MM.1S (cell line): ENCODE data around the gene TTF1.

Source experiments
- DNase-seq: peaks from one replicate; pipeline ENCODE4 v3.0.0-alpha.2; 2015
- H2AFZ ChIP-seq: fragments of 300-600 bp; sonication (generic); 2 replicates; pipeline ENCODE4 v1.6.0; 2016; ENCODE audit warnings: antibody characterized with exemption, low read length
- H3F3A ChIP-seq: fragments of 300-600 bp; sonication (generic); 2 replicates; pipeline ENCODE4 v1.6.1; 2016; ENCODE audit warnings: mild to moderate bottlenecking, antibody characterized with exemption, low read length, moderate library complexity, mixed read lengths; ENCODE audit not compliant: insufficient read depth
- H3K27ac ChIP-seq: fragments of 300-600 bp; sonication (generic); 2 replicates; pipeline ENCODE4 v1.5.1; 2016; ENCODE audit warnings: mild to moderate bottlenecking, low read length
- H3K27me3 ChIP-seq: fragments of 300-600 bp; sonication (generic); replicated peaks from 2 replicates; pipeline ENCODE4 v1.6.0; 2016; ENCODE audit warnings: low read length; ENCODE audit not compliant: insufficient read depth
- H3K36me3 ChIP-seq: fragments of 300-600 bp; sonication (generic); replicated peaks from 2 replicates; pipeline ENCODE4 v1.6.1; 2016; ENCODE audit warnings: mild to moderate bottlenecking, low read length, mixed read lengths; ENCODE audit not compliant: insufficient read depth
- H3K4me1 ChIP-seq: fragments of 300-600 bp; sonication (generic); 2 replicates; pipeline ENCODE4 v1.6.1; 2016; ENCODE audit warnings: low read length, mixed read lengths
- H3K4me2 ChIP-seq: fragments of 300-600 bp; sonication (generic); 2 replicates; pipeline ENCODE4 v1.6.0; 2016; ENCODE audit warnings: low read depth, low read length
- H3K4me3 ChIP-seq: fragments of 300-600 bp; sonication (generic); 2 replicates; pipeline ENCODE4 v1.5.1; 2016; ENCODE audit warnings: low read length, mixed read lengths
- H3K79me2 ChIP-seq: fragments of 300-600 bp; sonication (generic); 2 replicates; pipeline ENCODE4 v1.6.1; 2016; ENCODE audit warnings: mixed run types, low read length, mixed read lengths
- H3K9ac ChIP-seq: fragments of 300-600 bp; sonication (generic); 2 replicates; pipeline ENCODE4 v1.6.1; 2016; ENCODE audit warnings: low read length, mixed read lengths
- H3K9me2 ChIP-seq: fragments of 300-600 bp; sonication (generic); replicated peaks from 2 replicates; pipeline ENCODE4 v1.6.1; 2016; ENCODE audit warnings: mild to moderate bottlenecking, low read length, mixed read lengths; ENCODE audit not compliant: insufficient read depth
- H3K9me3 ChIP-seq: fragments of 300-600 bp; sonication (generic); replicated peaks from 2 replicates; pipeline ENCODE4 v1.6.1; 2016; ENCODE audit warnings: mild to moderate bottlenecking, low read length, mixed read lengths; ENCODE audit not compliant: insufficient read depth
- H4K20me1 ChIP-seq: fragments of 300-600 bp; sonication (generic); 2 replicates; pipeline ENCODE4 v1.6.1; 2016; ENCODE audit warnings: mild to moderate bottlenecking, low read length, moderate library complexity, mixed read lengths; ENCODE audit not compliant: insufficient read depth
- CTCF ChIP-seq: fragments of 300-600 bp; sonication (generic); IDR thresholded peaks from 2 replicates; pipeline ENCODE4 v1.5.1; 2016; ENCODE audit warnings: antibody characterized with exemption, low read length, mixed read lengths
- EZH2 ChIP-seq: fragments of 300-600 bp; sonication (generic); optimal IDR thresholded peaks from 2 replicates; pipeline ENCODE3; 2017; ENCODE audit warnings: low read depth, mild to moderate bottlenecking, antibody characterized with exemption, low read length, mixed read lengths
- EZH2phosphoT487 ChIP-seq: fragments of 300-600 bp; sonication (generic); IDR thresholded peaks from 2 replicates; pipeline ENCODE4 v1.6.1; 2018; ENCODE audit warnings: antibody characterized with exemption, low read length

The TTF1 gene

GRCh38 chr9:132404228-132404881 lies 2.3 kb downstream of the TTF1 start:
- no peak for DNase-seq
- no peaks in the 10 kb centered on the region for H3F3A ChIP-seq
- H3K36me3 ChIP-seq, result 0 out of 2 replicates have a peak, but pooled peaks cover 3% of the 10 kb centered on the region
- no peak overlapping the region for H3K27ac ChIP-seq
- H3K79me2 ChIP-seq, result peaks cover 47% of the 10 kb centered on the region
- peaks cover 3% of the 10 kb centered on the region; the same call in 1 of the 2 replicates for H3K27me3 ChIP-seq
- H3K9me2 ChIP-seq, result no peaks in the 10 kb centered on the region
- H3K4me2 ChIP-seq, result no peak overlapping the region
- H3K4me1 ChIP-seq, result peaks cover 13% of the 10 kb centered on the region; the same call in 1 of the 2 replicates
- H3K9ac ChIP-seq, result no peak overlapping the region
- no peak overlapping the region for H2AFZ ChIP-seq
- H3K4me3 ChIP-seq, result no peak overlapping the region
- H4K20me1 ChIP-seq, result no peaks in the 10 kb centered on the region
- TF ChIP-seq EZH2, result no peak
- TF ChIP-seq EZH2phosphoT487, result no peak
- TF ChIP-seq CTCF, result no peak
- no peaks in the 10 kb centered on the region for H3K9me3 ChIP-seq

- no peak overlapping the region for H3K9ac ChIP-seq
- no peak for DNase-seq
- H3K9me2 ChIP-seq, result no peaks in the 10 kb centered on the region
- H3K4me3 ChIP-seq, result no peak overlapping the region
- no peak overlapping the region for H3K4me2 ChIP-seq
- no peaks in the 10 kb centered on the region for H3F3A ChIP-seq
- H3K27ac ChIP-seq, result no peak overlapping the region
- 0 out of 2 replicates have a peak, but pooled peaks cover 9% of the 10 kb centered on the region for H3K36me3 ChIP-seq
- no peak overlapping the region for H2AFZ ChIP-seq
- H4K20me1 ChIP-seq, result no peaks in the 10 kb centered on the region
- H3K9me3 ChIP-seq, result no peaks in the 10 kb centered on the region
- H3K27me3 ChIP-seq, result no peaks in the 10 kb centered on the region
- H3K79me2 ChIP-seq, result peaks cover 47% of the 10 kb centered on the region
- TF ChIP-seq EZH2, result no peak
- TF ChIP-seq CTCF, result no peak
- TF ChIP-seq EZH2phosphoT487, result no peak
- H3K4me1 ChIP-seq, result peaks cover 8% of the 10 kb centered on the region; the same call in 1 of the 2 replicates
Measured at GRCh38 chr9:132401824-132402223, 4.8 kb downstream of the TTF1 start.

GRCh38 chr9:132395560-132395959 lies 11.1 kb downstream of the TTF1 start:
- 0 out of 2 replicates have a peak, but pooled peaks cover 9% of the 10 kb centered on the region for H3K36me3 ChIP-seq
- TF ChIP-seq EZH2phosphoT487 (no peak), EZH2 (no peak), CTCF (no peak)

More at GRCh38 chr9:132395560-132395959, 11.1 kb downstream of the TTF1 start:
- no peak overlapping the region for H3K4me2 ChIP-seq
- H3K4me1 ChIP-seq, result no peaks in the 10 kb centered on the region
- no peaks in the 10 kb centered on the region for H3K9me2 ChIP-seq
- H3K27ac ChIP-seq, result no peak overlapping the region
- H3K9ac ChIP-seq, result no peak overlapping the region
- no peaks in the 10 kb centered on the region for H3K27me3 ChIP-seq
- H3K79me2 ChIP-seq, result no peaks in the 10 kb centered on the region
- no peaks in the 10 kb centered on the region for H3F3A ChIP-seq
- no peaks in the 10 kb centered on the region for H3K9me3 ChIP-seq
- H2AFZ ChIP-seq, result no peak overlapping the region
- DNase-seq, result no peak
- H3K4me3 ChIP-seq, result no peak overlapping the region
- H4K20me1 ChIP-seq, result no peaks in the 10 kb centered on the region
